Measurements from ENCODE around the gene PTPRK.

DNA sequence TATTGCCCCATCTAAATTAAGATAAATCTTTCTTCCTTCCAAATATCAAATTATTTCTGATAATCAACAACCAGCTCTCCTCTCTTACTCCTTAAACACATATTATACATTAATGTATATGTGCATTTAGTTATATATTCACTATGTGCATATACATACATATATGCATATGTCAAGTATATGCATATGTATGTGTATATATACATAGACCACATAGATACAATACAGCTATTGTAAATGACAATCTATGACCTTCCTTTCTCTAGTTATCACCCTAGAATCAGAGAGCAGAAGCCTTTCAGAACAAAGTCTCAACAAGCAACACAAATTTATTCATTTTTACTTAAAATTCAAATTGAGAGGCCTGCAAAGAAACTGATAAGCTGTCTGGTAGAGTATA, 378.5 kb downstream of the PTPRK start:
- TF ChIP-seq, protein P1, sequence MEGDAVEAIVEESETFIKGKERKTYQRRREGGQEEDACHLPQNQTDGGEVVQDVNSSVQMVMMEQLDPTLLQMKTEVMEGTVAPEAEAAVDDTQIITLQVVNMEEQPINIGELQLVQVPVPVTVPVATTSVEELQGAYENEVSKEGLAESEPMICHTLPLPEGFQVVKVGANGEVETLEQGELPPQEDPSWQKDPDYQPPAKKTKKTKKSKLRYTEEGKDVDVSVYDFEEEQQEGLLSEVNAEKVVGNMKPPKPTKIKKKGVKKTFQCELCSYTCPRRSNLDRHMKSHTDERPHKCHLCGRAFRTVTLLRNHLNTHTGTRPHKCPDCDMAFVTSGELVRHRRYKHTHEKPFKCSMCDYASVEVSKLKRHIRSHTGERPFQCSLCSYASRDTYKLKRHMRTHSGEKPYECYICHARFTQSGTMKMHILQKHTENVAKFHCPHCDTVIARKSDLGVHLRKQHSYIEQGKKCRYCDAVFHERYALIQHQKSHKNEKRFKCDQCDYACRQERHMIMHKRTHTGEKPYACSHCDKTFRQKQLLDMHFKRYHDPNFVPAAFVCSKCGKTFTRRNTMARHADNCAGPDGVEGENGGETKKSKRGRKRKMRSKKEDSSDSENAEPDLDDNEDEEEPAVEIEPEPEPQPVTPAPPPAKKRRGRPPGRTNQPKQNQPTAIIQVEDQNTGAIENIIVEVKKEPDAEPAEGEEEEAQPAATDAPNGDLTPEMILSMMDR (conservative IDR thresholded peaks at IDR 0.05): no peak
- no peak for TF ChIP-seq EZH2 (IDR thresholded peaks at IDR 0.05; ENCODE audit: low read depth)
